Endodermal cell (in vitro differentiated cells): Measurements from ENCODE around the gene UBE3C. TPM values are rescaled to one million over a fixed set of nuclear protein-coding genes. Genes with fewer than 3 reads are reported as not detected.

Source experiments
- DNase-seq: peaks from one replicate; pipeline ENCODE4 v3.0.0-alpha.2; 2017
- H3K27ac ChIP-seq: 2 replicates; pipeline ENCODE4 v1.5.1; 2013; ENCODE audit warnings: mild to moderate bottlenecking, low read depth, low read length, moderate library complexity
- H3K27me3 ChIP-seq: 2 replicates; pipeline ENCODE4 v1.6.1; 2013; ENCODE audit warnings: mild to moderate bottlenecking, low read length, moderate library complexity; ENCODE audit not compliant: insufficient read depth, control insufficient read depth, poor library complexity, severe bottlenecking
- H3K36me3 ChIP-seq: 2 replicates; pipeline ENCODE4 v1.7.0; 2013; ENCODE audit warnings: mild to moderate bottlenecking, low read length, moderate library complexity; ENCODE audit not compliant: control insufficient read depth, insufficient read depth
- H3K4me1 ChIP-seq: one replicate; pipeline ENCODE4 v1.7.0; 2013; ENCODE audit warnings: low read length; ENCODE audit not compliant: control insufficient read depth, insufficient read depth
- H3K4me3 ChIP-seq: 2 replicates; pipeline ENCODE4 v1.5.1; 2013; ENCODE audit warnings: mild to moderate bottlenecking, low read length, moderate library complexity
- H3K9ac ChIP-seq: 2 replicates; pipeline ENCODE4 v1.6.1; 2013; ENCODE audit warnings: mild to moderate bottlenecking, low read length, moderate library complexity; ENCODE audit not compliant: poor library complexity, severe bottlenecking; ENCODE audit errors: extremely low read depth
- H3K9me3 ChIP-seq: 2 replicates; pipeline ENCODE4 v1.6.1; 2013; ENCODE audit warnings: mild to moderate bottlenecking, low read length, moderate library complexity; ENCODE audit not compliant: control insufficient read depth
- H3K27ac Mint-ChIP-seq: 2 replicates; pipeline ENCODE4 v1.8.0; 2020; ENCODE audit warnings: mixed read lengths
- H3K27me3 Mint-ChIP-seq: 2 replicates; pipeline ENCODE4 v1.8.0; 2021; ENCODE audit warnings: mild to moderate bottlenecking, mixed read lengths; ENCODE audit not compliant: insufficient read depth
- H3K36me3 Mint-ChIP-seq: 2 replicates; pipeline ENCODE4 v1.8.0; 2020; ENCODE audit warnings: low read depth, mixed read lengths
- H3K4me1 Mint-ChIP-seq: 2 replicates; pipeline ENCODE4 v1.8.0; 2020; ENCODE audit warnings: mixed read lengths
- H3K4me3 Mint-ChIP-seq: 2 replicates; pipeline ENCODE4 v1.8.0; 2020; ENCODE audit warnings: mild to moderate bottlenecking, moderate library complexity, mixed read lengths
- H3K9me3 Mint-ChIP-seq: 2 replicates; pipeline ENCODE4 v1.8.0; 2020; ENCODE audit warnings: mild to moderate bottlenecking, mixed read lengths
- WGBS, 2 experiments: methylation state at CpG; one replicate each; pipeline versions ENCODE4 v1.1.5 to v1.1.7; 2013; ENCODE audit warnings: missing lambda C conversion rate in 2 of 2, mixed read lengths in 1 of 2; ENCODE audit not compliant: insufficient coverage in 1 of 2, insufficient read length in 1 of 2; 5-methylcytosine and 5-hydroxymethylcytosine counted together
- total RNA-seq, 2 donors: library from RNA; stranded (reverse); fragmentation: NEBNext Ultra II Directional in 1 of 2; extraction: Animal tissue kit (Norgen Biotek cat#: 25700) in 1 of 2; gene quantifications; 2 replicates in 1 of 2; 3 replicates in 1 of 2; pipeline ENCODE4 v1.2.1, GENCODE V29; 2021
- TF ChIP-seq, protein P1 (sequence below): fragments of 200-600 bp; sonication (generic); conservative IDR thresholded peaks from 2 replicates; pipeline ENCODE4 v1.5.0; 2021; ENCODE audit warnings: antibody characterized with exemption, mild to moderate bottlenecking

UBE3C gene
- total RNA-seq, 2 donors from 2014 or later = 53.4 to 55.9 TPM

DNA sequence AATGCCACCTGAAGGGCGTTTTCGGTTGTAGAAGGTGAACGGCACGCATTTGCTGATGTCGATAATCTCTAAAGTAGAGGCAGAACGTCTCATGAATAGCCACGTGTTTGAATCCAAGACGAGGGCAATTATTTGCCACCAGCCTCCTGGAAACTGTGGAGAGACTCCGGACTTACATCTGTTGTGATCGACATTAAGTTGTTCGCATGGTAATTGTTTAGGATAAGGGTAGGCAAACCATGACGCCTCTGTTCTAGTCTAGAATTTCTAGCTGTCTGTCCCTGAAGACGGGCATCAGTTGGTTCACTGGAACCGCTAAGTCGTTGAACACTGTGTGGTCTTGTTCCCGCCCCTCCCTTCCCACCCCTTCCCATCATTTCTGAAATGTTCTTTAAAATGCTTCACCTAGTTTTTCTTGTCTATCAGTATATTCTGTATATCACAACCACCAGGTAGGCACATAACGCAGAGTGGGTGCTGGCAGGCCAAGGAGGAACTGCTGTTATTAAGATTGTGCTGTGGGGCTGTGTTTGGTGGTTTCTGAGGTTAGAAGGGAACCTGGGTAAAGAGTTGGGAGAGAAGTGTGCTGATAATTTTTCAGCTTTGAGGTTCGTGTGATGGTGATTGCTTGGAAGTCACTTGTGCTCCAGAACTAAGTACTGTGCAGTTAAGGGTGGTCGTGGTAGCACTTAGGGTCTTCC is 1.2 kb downstream of the UBE3C start:
- H3K27me3 Mint-ChIP-seq = no peaks in the 10 kb centered on the region
- peaks cover 33% of the 10 kb centered on the region for H3K36me3 Mint-ChIP-seq
- no peaks in the 10 kb centered on the region for H3K27me3 ChIP-seq
- no peaks in the 10 kb centered on the region for H3K9me3 ChIP-seq
- H3K9me3 Mint-ChIP-seq = no peaks in the 10 kb centered on the region
- H3K9ac ChIP-seq = peak overlapping the region; percentile 67
- H3K4me1 ChIP-seq = peaks cover 2% of the 10 kb centered on the region
- peak overlapping the region; percentile 75 for H3K27ac Mint-ChIP-seq
- TF ChIP-seq, protein P1, sequence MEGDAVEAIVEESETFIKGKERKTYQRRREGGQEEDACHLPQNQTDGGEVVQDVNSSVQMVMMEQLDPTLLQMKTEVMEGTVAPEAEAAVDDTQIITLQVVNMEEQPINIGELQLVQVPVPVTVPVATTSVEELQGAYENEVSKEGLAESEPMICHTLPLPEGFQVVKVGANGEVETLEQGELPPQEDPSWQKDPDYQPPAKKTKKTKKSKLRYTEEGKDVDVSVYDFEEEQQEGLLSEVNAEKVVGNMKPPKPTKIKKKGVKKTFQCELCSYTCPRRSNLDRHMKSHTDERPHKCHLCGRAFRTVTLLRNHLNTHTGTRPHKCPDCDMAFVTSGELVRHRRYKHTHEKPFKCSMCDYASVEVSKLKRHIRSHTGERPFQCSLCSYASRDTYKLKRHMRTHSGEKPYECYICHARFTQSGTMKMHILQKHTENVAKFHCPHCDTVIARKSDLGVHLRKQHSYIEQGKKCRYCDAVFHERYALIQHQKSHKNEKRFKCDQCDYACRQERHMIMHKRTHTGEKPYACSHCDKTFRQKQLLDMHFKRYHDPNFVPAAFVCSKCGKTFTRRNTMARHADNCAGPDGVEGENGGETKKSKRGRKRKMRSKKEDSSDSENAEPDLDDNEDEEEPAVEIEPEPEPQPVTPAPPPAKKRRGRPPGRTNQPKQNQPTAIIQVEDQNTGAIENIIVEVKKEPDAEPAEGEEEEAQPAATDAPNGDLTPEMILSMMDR = no peak
- H3K4me1 Mint-ChIP-seq = peaks cover 30% of the 10 kb centered on the region
- H3K27ac ChIP-seq = no peak overlapping the region
- no peak for DNase-seq
- peak overlapping the region; percentile 76 for H3K4me3 Mint-ChIP-seq
- H3K36me3 ChIP-seq = peaks cover 27% of the 10 kb centered on the region
- WGBS, 2 experiments = 21 to 24% methylated on average over 16 to 19 of the region's 19 CpGs
- H3K4me3 ChIP-seq = peak overlapping the region; percentile 97

DNA sequence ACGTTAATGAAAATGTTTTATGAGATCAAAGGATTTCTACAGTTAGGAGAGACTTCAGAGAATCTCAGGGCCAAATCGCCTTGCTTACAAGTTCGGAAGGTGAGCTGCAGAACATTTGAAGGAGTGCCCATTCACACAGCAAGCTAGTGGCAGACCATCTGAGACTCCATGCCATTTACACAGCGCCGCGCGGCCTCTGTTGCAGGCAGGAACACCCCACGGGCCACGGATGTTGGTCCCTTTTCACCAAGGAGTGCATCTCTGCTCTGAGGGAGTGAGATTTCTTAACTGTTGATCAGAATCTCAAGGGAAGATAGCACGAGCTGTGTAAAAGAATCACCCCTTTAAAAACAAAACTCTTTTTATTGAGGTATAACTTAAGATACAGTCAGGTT is 1.8 kb downstream of the UBE3C start:
- DNase-seq = no peak
- Histone ChIP-seq H3K27me3 (no peaks in the 10 kb centered on the region), H3K4me3 (peak overlapping the region; percentile 97), H3K9ac (no peak overlapping the region), H3K27ac (no peak overlapping the region), H3K4me1 (peaks cover 2% of the 10 kb centered on the region), H3K36me3 (peaks cover 27% of the 10 kb centered on the region), H3K9me3 (no peaks in the 10 kb centered on the region)
- H3K9me3 Mint-ChIP-seq = no peaks in the 10 kb centered on the region
- TF ChIP-seq, protein P1 = no peak
- no peak overlapping the region for H3K27ac Mint-ChIP-seq
- H3K4me1 Mint-ChIP-seq = peaks cover 30% of the 10 kb centered on the region
- WGBS, 2 experiments = 90 to 92% methylated on average over 4 to 9 of the region's 10 CpGs
- H3K4me3 Mint-ChIP-seq = peak overlapping the region; percentile 76
- H3K27me3 Mint-ChIP-seq = no peaks in the 10 kb centered on the region
- H3K36me3 Mint-ChIP-seq = peaks cover 34% of the 10 kb centered on the region

DNA sequence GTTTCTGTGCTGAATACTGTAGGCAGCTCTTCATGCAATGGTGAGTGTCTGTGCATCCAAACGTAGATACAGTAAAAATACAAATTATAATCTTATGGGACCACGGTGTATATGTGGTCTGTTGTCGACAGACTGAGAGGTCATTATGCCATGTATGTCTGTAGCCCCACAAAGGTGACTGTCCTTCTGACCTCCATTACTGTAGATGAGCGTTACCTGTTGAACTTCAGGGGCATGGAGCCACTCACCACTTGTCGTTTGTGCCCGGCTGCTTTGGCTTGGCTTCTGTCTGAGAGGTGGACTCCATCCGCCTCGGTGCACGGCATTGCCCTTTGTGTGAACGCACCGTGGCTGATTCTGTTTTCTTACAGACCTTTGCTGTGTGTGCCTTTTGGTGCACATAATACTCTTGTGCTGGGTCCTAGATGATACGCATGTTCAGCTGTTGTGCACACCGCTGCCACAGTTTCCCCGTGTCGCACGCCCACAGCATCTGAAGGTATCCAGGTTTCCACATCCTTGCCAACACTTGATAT is 2.9 kb downstream of the UBE3C start:
- Mint-ChIP-seq H3K27ac (no peak overlapping the region), H3K9me3 (no peaks in the 10 kb centered on the region), H3K4me3 (peak overlapping the region; percentile 76), H3K27me3 (no peaks in the 10 kb centered on the region), H3K36me3 (peaks cover 42% of the 10 kb centered on the region), H3K4me1 (peaks cover 30% of the 10 kb centered on the region)
- TF ChIP-seq, protein P1 = no peak
- DNase-seq = no peak
- H3K9me3 ChIP-seq = no peaks in the 10 kb centered on the region
- no peak overlapping the region for H3K27ac ChIP-seq
- H3K4me1 ChIP-seq = peaks cover 2% of the 10 kb centered on the region
- WGBS, 2 experiments = 95 to 96% methylated on average over 14 to 16 of the region's 16 CpGs
- no peaks in the 10 kb centered on the region for H3K27me3 ChIP-seq
- H3K36me3 ChIP-seq = peaks cover 27% of the 10 kb centered on the region
- peak overlapping the region; percentile 97 for H3K4me3 ChIP-seq
- H3K9ac ChIP-seq = no peak overlapping the region
